Dedifferentiated amniotic fluid mesenchymal stem cell (primary cell): Measurements from ENCODE around the gene HLA-B.
"Not testable (repeated sequence)": the region's sequence is repeated elsewhere in the genome, so short reads cannot be mapped to it uniquely, and the experiment has no call there.

Experiments
- DNase-seq: peaks from one replicate; pipeline ENCODE4 v3.0.0-alpha.2; 2016; ENCODE audit errors: extremely low spot score

The HLA-B gene

GRCh38 chr6:31383149-31383548 lies 26.2 kb upstream of the HLA-B start:
- no peak for DNase-seq

- DNase-seq, result no peak
Measured at GRCh38 chr6:31381666-31382065, 24.7 kb upstream of the HLA-B start.

GRCh38 chr6:31379850-31380249 lies 22.9 kb upstream of the HLA-B start:
- no peak for DNase-seq

GRCh38 chr6:31378721-31379103 lies 21.7 kb upstream of the HLA-B start:
- no peak for DNase-seq

- no peak for DNase-seq
Measured at GRCh38 chr6:31378062-31378720, 21.2 kb upstream of the HLA-B start.

- no peak for DNase-seq
Measured at GRCh38 chr6:31377029-31377428, 20.1 kb upstream of the HLA-B start.

GRCh38 chr6:31375699-31376098 lies 18.7 kb upstream of the HLA-B start:
- DNase-seq, result no peak

GRCh38 chr6:31374118-31374517 lies 17.1 kb upstream of the HLA-B start:
- not testable (repeated sequence) for DNase-seq

GRCh38 chr6:31368461-31368860 lies 11.5 kb upstream of the HLA-B start:
- DNase-seq, result no peak

GRCh38 chr6:31366693-31367470 lies 9.9 kb upstream of the HLA-B start:
- peak; percentile 74 for DNase-seq

- no peak for DNase-seq
Measured at GRCh38 chr6:31365864-31366263, 8.9 kb upstream of the HLA-B start.

- DNase-seq, result no peak
Measured at GRCh38 chr6:31363811-31364210, 6.8 kb upstream of the HLA-B start.

GRCh38 chr6:31362751-31363150 lies 5.8 kb upstream of the HLA-B start:
- DNase-seq, result no peak

- DNase-seq, result no peak
Measured at GRCh38 chr6:31359581-31359980, 2.6 kb upstream of the HLA-B start.

- no peak for DNase-seq
Measured at GRCh38 chr6:31358302-31358701, 1.3 kb upstream of the HLA-B start.

GRCh38 chr6:31357886-31358285 lies 907 bp upstream of the HLA-B start:
- no peak for DNase-seq

GRCh38 chr6:31356216-31356945 lies 598 bp downstream of the HLA-B start:
- no peak for DNase-seq

- no peak for DNase-seq
Measured at GRCh38 chr6:31355583-31355948, 1.4 kb downstream of the HLA-B start.

- DNase-seq, result no peak
Measured at GRCh38 chr6:31354864-31355582, 2.0 kb downstream of the HLA-B start.

GRCh38 chr6:31354158-31354863 lies 2.7 kb downstream of the HLA-B start:
- no peak for DNase-seq

GRCh38 chr6:31353384-31353945 lies 3.5 kb downstream of the HLA-B start:
- no peak for DNase-seq
